ENCODE results near the gene RAPSN.

Gene RAPSN

DNA sequence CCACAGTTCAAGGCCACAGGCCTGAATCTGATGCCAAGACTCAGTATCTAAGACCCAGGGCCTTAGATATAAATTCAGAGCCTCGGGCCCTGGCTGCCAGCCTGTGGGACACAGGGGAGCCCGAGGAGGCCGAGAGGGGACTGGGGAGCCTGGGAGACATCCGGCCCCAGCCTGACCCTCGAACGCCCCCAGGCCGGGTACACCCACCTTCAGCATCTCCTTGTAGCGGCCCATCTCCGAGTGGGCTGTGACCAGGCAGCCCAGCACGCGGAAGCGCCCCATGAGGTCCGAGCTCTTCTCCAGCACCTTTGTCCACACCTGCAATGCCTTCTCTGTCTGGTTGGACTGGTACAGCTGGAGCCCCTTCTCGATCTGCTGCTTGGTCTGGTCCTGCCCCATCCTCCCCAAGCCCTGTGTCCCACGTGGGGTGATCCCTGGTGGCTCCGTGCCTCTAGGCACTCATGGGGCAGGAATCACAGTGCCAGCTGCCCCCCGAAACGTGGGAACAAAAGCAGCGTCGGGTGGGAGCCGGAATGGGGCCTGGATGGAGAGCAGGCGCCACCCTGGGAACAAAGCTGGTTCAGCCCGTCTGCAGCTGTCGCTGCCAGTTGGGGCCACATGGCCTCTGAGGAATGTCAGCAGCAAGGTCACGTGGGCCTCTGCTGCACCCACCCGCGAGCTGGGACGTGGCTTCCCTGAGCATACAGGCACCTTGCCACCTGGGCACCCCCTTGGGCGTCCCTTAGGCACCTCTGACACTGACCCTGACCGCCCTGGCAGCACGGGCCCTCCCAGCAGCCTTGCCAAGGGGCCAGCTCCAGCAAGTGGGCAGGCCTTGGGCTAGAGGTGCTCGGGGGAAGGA is at the start of gene RAPSN:
RAPSN (minus strand) TSS at position 571 of the 862 bp plus-strand sequence; CDS start at position 399, 172 bp downstream.
- DNase-seq (ENCODE audit: low spot score), result no peak

DNA sequence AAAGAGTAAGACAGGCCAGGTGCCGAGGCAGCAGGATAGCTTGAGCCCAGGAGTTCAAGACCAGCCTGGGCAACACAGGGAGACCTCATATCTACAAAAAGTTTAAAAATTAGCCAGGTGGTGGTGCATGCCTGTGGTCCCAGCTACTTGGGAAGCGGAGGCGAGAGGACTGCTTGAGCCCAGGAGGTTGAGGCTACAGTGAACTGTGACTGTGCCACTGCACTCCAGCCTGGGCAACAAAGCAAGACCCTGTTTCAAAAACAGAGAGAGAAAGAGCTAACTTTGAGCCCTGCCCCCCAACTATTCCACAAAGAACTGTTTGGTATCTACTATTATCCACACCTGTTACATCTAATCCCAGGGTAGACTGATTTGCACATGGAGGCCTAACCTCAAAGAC is 49.2 kb upstream of the RAPSN start:
- no peak for DNase-seq (ENCODE audit: low spot score)

DNA sequence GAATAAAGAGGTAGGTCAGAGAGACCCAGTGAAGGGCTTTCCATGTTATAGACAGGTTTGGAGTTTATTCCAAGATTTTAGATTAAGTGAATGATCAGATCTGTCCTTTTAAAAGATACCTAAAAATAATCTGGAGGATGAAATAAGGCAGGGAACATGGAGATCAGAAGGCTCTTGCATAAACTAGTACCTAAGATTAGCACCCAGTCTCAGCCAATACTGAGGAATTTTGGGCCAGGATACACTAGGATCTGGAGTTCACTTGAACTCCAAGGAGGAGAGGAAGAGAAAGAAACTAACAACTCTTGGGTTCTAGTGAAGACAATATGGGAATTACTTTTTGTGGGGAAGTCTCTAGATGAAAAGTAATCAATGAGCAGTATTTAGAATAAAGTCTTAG is 47.9 kb upstream of the RAPSN start:
- no peak for DNase-seq (ENCODE audit: low spot score)

DNA sequence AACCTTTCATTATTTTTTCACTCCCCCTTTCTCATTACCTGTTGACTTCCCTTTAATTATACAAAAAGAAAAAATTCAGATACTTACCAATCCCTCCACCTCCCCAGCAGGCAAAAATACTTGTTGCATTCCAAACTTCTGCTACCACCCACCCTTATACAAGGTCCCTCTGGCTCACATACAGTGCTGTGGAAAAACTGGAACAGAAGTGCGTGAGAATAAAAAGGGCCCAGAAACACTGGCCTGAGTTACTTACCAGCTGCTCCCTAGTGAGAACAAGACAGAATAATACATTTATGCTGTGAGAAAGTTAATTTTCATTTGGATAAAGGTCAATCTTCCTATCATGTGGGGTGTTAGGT is 46.9 kb upstream of the RAPSN start:
- DNase-seq (ENCODE audit: low spot score), result no peak

DNA sequence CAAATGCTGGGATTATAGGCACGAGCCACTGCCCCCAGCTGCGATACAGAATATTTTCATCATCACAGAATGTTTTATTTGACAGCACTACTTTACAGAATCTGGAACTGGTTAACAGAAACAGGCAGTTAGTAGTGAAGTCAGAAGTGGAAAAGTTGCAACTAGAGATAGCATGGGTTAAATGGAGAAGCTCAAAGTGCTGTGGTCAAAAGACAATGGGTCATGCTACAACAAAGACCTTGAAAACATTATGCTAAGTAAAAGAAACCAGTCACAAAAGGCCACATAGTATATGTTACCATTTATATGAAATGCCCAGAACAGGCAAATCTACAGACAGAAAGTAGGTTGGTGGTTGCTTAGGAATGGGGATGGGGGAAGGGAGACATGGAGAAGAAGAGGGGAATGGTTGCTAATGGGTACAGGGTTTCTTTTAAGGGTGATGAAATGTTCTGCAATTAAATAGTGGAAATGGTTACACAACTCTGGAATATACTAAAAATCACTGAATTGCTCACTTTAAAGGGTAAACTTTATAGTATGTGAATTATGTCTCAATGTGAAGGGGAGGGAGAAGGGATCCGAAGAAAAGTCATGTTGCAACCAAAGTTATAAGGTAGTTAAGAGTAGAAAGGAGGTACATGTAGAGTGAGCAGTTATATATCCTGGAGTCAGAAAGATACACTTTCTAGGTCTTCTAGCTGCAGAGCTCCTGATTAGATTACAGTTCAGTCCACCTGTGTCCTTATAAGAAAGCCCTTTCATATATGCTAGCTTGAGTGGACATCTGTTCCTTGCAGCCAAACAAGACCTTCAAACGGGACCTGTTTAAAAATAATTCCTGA is 46.3 kb upstream of the RAPSN start:
- DNase-seq (ENCODE audit: low spot score), result no peak

DNA sequence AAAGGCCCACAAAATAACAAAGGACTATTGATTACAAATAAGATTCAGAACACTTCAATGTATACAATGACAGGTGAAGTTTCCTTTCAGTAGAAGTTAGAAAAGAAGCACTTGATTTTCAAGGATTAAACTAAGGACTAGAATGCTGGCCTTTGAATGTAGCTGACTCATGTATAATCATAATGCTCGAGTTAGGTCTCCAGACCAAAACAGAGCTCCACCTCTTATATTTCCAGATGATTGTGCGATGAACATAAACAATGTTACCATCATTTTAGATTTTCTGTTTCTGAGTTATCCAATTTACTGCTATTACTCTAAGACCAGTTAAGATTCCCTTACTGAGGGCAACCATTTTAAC is 40.4 kb upstream of the RAPSN start:
- no peak for DNase-seq (ENCODE audit: low spot score)

DNA sequence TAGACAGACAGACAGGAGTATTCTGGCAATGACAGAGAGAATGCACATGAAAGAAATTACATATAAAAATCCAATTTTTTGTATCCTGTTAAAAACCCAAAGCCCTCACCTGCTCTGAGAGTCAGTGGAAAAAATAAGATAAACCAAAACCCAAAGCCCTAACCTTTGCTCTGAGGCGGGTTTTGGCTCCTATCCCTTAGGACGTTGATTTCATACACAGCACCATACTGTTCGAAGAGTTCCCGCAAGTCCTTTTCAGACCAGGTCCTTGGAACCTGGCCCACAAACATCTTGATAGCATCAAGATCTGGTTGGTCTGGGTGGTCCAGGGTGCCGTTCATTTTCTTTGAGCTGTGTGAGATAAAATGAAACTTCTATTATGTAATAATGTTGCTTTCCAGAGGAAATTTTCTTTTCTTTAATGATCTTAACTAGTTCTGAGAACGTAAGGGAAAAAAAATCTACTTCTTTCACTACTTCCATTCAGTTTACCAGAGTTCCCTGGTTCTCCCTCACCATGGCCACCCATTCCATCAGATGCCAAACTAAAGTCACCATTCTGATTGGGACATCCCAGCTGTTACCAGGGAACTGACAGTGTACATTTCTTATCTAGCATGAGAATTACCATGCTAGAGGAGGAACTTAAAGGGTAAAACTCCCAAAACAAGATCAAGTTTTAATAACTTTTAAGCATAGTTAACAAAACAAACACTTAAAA is 39.9 kb upstream of the RAPSN start:
- no peak for DNase-seq (ENCODE audit: low spot score)

DNA sequence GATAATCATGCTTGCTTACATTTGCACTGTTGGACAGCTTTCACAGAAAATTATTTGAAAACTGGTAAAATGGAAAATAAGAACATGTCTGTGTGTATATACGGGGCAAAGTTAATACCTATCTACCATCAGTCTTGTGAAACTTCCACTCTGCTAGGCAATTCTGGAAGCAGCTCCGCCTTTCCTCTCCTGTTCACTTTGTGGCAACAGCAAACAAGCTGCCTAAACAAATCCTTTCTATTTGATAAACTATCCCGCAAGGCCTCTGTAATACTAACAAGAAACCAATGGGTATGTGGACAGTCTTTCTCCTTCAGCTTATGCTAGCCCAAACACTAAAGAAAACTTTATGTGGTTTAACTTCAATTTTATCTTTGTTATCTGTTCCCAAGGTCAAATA is 39.2 kb upstream of the RAPSN start:
- DNase-seq (ENCODE audit: low spot score), result no peak

DNA sequence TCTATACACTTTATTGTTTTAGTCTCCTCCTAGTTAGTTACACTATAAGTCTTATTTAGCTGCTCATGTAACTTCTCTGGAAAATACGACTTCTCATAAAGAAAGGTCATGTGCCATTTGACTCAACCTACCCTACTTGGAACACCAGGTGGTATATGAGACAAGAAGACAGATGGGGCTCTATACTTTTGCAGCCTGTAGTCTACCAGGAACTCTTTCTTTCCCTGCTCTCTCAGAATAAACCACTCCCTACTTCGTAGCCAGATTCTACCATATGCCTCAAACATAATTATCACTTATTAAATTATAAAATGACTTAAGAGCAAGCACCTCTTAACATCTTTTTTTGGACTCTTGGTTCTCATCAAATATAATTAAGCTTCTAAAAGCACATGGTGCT is 38.5 kb upstream of the RAPSN start:
- DNase-seq (ENCODE audit: low spot score), result no peak

DNA sequence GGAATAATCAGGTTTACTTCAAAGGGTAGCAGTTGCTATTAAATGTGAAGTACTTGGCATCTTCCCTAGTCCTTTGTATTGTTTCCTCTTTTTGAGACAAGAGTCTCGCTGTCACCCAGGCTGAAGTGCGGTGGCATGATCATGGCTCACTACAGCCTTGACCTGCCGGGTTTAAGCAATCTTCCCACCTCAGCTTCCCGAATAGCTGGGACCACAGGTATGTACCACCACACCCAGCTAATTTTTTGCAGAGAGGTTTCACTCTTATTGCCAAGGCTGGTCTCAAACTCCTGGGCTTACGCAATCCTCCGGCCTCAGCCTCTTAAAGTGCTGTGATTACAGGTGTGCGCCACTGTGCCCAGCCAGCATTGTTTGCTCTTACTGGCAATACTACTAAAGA is 36.2 kb upstream of the RAPSN start:
- no peak for DNase-seq (ENCODE audit: low spot score)

DNA sequence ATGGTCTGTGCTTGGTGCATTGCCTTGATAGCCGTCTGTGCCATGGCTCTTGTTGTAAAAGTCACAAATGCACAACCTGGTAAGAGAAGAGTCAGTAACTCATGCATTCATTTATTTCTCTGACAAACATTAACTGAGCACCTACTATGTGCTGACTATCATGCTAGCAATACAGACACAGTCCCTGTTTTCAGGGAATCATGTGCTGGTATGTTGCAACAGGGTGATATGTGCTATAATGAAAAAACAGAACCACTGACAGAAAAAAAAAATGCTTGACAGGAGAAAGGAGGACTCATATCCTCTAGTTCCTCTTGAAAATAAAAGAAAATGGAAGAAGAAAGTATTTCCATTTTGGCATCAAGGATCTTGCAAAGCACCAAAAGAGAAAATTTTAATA is 34.5 kb upstream of the RAPSN start:
- no peak for DNase-seq (ENCODE audit: low spot score)

DNA sequence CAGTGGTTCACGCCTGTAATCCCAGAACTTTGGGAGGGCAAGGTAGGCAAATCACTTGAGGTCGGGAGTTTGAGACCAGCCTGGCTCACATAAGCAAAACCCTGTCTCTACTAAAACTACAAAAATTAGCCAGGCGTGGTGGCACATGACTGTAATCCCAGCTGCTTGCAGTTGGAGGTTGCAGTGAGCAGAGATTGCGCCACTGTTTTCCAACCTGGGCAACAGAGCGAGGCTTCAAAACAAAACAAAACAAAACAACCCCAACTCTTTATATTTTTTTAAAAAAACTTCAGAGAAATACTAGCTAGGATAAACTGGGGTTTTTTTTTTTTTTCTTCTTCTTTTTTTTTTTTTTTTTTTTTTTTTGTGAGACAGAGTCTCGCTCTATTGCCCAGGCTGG is 31.8 kb upstream of the RAPSN start:
- no peak for DNase-seq (ENCODE audit: low spot score)

DNA sequence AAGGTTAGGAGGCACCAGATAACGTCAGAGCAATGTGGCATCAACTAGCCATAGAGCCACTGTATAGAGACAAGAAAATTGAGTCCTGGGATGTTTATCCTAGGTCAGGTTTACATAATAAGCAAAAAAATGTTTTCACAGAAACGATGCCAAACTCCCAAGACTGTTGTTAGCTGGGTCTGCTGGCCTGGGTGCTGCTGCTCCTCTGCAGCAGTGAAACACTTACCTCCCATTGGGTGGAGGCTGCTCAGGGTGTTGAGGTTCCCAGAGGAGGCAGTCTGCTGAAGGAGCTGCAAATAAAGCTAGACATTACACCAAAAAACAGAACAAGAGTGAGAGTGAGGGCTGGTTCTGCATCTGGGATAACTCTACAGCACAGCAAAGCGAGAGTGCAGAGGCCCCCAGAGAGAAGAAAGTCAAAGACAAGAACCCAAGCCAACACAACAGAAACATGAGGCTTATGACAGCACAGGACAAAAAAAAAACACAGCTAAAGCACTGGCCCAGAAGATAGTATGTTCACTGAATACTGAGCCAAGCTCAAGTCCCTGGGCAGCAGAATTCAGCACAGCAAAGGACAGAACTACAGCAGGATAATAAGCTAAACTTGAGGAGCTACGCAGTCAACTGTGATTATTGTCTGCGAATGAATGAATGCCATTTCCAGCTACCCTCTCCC is 29.9 kb upstream of the RAPSN start:
- DNase-seq (ENCODE audit: low spot score), result no peak

DNA sequence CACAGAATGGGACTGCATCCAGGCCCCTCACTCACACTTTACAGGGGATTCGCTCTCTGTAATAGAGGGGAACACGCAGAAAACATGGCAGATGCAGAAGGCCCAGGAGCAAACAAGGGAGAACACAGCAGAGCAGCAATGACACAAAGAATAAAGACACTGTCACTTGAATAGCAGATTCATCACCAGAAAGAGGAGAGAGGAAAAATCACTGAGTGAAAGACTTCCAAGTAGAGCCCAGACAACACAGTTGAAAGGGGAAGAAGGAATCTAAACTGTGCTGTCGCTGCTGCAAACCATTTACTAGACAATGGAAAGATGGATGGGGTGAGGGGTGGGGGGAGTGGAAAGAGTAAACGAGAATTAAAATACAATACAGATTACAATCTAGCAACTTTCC is 28.8 kb upstream of the RAPSN start:
- peak; percentile 31 for DNase-seq (ENCODE audit: low spot score)

DNA sequence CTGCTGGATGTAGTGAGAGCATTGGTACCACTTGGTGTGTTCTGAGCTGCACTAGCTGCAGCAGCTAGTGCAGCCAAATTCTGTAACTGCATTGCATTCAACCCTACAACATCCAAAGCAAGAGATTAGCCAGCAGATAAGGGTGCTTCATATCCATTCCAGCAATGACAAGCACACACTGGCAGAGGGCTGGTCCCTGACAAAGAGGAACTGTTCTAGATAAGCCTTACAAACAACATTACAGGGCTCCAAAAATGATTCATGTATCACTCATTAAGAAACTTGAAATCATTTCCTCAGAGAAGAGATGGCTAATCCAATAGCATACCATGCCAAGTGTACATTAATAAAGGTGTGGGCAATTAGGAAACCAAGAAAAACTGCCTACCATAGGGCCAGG is 28.4 kb upstream of the RAPSN start:
- peak; percentile 24 for DNase-seq (ENCODE audit: low spot score)

DNA sequence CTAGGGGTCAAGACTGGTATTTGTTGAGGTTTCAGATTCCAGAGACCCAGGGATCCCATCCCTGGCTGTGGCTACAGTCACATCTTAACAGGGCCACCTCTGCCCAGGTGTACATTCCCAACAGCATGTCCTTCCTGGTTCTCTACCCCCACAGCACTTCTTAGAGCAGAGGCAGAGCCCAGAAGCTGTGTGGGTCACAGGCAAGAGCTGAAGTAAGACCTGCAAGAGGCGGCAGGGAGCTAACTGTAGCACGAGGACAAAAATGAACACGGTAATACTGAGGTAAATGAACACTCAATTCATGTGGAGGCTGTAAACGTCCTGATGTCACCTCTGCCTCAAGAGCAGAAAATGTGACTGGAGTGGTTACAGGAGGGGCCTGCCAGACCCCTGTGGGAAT is 21.7 kb upstream of the RAPSN start:
- DNase-seq (ENCODE audit: low spot score), result no peak

DNA sequence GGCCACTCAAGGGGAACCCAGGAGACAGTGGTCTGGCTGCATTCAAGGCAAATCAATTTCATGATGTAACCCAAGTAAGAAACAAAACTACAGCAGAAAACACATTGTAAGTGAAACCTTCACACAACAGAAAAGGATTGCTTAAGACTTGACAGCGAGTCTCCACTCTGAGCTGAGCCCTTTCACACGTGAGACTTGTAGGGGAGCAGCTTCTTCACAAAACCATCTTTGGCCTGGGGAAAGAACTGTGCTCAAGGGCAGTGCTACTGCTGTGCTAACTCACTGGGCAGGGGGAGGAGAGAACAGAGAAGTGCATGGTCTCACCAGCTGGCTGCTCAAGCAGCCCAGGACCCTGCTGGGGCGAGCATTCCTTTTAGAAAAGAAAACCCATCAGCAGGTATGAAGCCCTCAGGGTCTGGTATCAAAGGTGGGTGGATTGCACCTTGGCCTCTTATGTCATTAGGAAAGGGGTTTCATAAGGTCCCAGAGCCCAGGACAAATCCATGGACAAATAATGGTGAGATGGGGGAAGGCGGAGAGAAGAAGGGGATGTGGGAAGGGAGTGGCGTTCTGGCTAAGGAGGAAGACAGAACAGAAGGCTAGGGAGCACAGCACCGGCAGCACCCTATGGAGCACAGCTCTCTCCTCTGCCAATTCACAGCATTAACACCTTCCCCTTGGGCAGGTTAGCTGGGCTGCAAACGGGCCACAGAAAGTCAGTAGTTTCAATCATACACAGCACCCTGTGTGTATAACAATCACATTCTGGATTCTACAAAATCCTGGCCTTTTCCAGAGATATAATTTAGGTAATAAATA is 20.6 kb upstream of the RAPSN start:
- no peak for DNase-seq (ENCODE audit: low spot score)

DNA sequence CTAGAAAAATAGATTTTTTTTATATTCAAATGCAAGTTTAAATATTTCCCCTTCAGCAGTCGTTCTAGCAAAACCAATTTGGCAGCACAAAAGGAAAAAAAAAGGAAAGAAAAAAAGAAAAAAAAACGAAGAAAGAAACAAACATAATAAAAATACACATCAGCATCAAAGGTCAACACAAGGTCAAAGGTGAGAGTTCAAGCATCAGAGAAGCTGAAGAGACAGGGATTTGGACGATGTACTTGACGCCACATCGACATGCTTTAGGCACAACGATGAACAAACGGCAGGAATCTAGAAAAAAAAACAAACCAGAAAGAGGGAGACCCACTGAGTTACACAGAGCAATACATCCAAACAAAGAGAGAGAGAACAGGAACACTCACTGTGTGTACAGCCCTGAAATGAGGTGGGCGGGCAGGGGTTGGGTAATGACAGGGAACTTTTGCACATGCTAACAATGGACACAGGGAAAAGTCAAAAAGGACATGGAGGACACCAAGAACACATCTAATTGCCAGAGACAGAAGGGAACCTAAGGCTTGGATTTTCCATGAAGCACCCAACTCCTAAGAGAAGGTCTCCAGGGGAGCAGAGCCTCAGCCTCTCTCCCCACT is 19.8 kb upstream of the RAPSN start:
- no peak for DNase-seq (ENCODE audit: low spot score)

DNA sequence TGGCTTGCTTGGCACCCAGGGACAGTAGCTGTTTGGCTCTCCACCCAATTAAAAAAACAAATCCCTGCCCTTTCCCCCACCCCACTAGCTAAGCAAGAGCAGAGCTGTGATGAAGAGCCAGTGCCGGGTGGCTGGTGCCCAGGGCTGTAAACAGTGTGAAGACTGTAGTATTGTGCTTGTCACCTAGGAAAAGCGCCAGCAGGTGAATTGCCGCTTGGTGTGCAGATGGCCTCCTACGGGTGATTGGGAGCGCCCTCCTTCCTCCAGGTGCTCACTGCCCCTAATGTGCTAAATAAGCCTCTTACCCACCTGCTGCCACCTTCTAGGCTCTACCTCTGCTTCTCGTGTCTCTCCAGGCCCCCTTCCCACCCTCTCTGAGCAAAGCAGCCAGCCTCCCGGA is 18.4 kb upstream of the RAPSN start:
- no peak for DNase-seq (ENCODE audit: low spot score)

DNA sequence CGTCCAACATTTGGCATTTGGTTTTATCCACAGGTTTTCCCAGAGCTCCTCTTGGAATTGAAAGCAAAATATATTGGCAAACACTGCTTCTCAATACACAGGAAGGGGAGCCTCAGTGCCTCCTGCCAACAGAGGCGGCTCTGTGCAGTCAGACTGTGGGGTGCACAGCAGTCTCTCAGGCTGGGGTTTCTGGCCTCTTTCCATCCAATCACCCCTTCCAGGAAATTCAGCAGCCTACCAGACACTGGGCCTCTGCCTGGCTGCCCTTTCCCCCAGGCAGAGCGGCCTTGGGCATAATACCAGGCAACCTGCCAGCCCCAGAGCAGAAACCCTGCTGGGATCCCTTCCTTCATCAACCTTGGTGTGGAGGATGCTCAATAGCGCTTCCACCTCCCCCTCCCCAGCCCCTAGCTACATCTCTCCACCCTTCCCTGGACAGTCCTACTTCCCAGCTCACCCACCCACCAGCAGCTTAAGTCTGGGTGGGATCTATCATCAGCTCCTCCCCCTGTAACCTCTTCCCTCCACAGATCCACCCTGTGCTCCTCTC is 17.8 kb upstream of the RAPSN start:
- peak; percentile 84 for DNase-seq (ENCODE audit: low spot score)

DNA sequence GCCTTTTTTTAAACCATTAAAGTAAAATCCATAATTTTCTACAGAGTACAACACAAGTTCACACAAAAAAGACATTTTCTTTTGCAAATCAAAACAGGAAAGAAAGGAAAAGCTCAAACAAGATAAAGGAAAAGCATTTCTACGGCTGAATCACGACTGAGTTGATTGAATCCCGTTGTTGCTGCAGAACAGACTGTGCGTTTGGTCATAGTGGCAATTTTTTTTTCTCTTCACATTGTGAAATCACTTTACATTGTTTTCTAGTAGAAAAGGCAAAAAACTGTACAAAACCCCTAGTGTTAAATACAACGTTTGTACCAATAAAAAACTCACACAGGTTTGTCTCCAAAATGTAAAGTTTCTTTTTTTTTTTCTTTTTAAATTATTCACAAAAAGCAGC is 17.3 kb upstream of the RAPSN start:
- DNase-seq (ENCODE audit: low spot score), result no peak

Data from globus pallidus (tissue), 1 donor.